ENCODE results near the gene CREG2. TPM values are rescaled to one million over a fixed set of nuclear protein-coding genes. Genes with fewer than 3 reads are reported as not detected.
A peak's percentile ranks its signal among the peaks of the same experiment; 100 is the strongest.

The CREG2 gene
- 1.1 and 1.4 TPM in 2 replicates for polyA plus RNA-seq (2012; rRNA removed)
- polyA plus RNA-seq (2012; cell fraction: cytosol; rRNA removed), result 0.75 and 0.93 TPM in 2 replicates
- 0.44 and 0.83 TPM in 2 replicates for polyA plus RNA-seq (2012; cell fraction: nucleus; rRNA removed)

DNA sequence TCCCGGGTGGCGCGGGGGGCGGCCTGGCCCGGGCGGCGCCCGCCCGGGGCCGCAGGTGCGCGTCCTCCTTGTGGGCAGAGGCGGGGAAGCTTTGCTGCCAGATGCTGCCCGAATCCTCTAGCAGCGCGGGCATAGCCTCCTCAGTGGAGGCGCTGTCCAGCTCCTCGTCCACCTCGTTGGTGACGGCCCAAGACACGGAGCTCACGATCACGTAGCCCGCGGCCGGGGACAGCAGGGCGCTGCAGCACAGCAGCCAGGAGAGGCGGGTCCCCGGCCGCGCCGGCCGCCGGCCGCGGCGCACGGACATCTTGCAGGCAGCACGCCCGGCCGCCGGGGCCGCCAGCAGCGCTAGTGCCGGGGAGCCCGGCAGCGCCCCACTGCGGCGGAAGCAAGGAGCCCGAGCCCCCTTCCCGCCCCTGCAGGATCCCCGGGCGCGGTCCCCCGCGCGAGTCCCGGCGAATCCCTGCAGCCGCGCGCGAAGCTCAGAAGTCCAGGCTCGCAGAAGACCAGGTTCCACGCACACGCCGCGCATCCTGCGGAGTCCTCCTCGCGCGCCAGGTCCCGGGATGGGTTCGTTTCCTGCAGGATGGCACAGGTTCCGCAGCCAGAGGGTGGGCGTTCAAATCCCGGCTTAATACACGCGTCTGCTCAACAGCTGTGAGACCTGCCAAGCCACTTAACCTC lies at the start of gene CREG2:
TSS of gene CREG2 (minus strand) at position 353 of the 684 bp plus-strand sequence. CDS start at position 307, 46 bp downstream.
- peak within 1 kb of the TSS; percentile 97 for H3K4me2 ChIP-seq
- peak; percentile 33; the same call in 1 of the 2 replicates for TF ChIP-seq RAD21 (IDR thresholded peaks at IDR 0.05; ENCODE audit: low read length)
- no peak for TF ChIP-seq RFX5 (IDR thresholded peaks at IDR 0.05; ENCODE audit: low read length)
- no peak for TF ChIP-seq USF1 (IDR thresholded peaks at IDR 0.05; ENCODE audit: borderline replicate concordance, low read depth)
- TF ChIP-seq TAF1 (IDR thresholded peaks at IDR 0.05; ENCODE audit: borderline replicate concordance, low read depth, low read length), result no peak
- no peak for TF ChIP-seq RCOR1 (IDR thresholded peaks at IDR 0.05; ENCODE audit: low read length)
- no peak for TF ChIP-seq TEAD4 (IDR thresholded peaks at IDR 0.05; ENCODE audit: borderline replicate concordance, insufficient read depth)
- TF ChIP-seq EP300 (IDR thresholded peaks at IDR 0.05; ENCODE audit: borderline replicate concordance in 1 of 2, low read depth in 1 of 2, low read length in 1 of 2), result no peak
- peak; percentile 45 for TF ChIP-seq SMC3 (IDR thresholded peaks at IDR 0.05; ENCODE audit: low read depth, low read length)
- no peak for TF ChIP-seq GATA2 (CRISPR knock-in tag; IDR thresholded peaks at IDR 0.05)
- TF ChIP-seq, protein P1, sequence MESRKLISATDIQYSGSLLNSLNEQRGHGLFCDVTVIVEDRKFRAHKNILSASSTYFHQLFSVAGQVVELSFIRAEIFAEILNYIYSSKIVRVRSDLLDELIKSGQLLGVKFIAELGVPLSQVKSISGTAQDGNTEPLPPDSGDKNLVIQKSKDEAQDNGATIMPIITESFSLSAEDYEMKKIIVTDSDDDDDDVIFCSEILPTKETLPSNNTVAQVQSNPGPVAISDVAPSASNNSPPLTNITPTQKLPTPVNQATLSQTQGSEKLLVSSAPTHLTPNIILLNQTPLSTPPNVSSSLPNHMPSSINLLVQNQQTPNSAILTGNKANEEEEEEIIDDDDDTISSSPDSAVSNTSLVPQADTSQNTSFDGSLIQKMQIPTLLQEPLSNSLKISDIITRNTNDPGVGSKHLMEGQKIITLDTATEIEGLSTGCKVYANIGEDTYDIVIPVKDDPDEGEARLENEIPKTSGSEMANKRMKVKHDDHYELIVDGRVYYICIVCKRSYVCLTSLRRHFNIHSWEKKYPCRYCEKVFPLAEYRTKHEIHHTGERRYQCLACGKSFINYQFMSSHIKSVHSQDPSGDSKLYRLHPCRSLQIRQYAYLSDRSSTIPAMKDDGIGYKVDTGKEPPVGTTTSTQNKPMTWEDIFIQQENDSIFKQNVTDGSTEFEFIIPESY (IDR thresholded peaks at IDR 0.05; ENCODE audit: borderline replicate concordance, low read depth), result no peak
- no peak for TF ChIP-seq MAX (IDR thresholded peaks at IDR 0.05; ENCODE audit: low read depth)
- no peak; the same call in 1 of the 2 replicates for TF ChIP-seq SIN3A (IDR thresholded peaks at IDR 0.05; ENCODE audit: borderline replicate concordance, low read depth, low read length)
- TF ChIP-seq PBX3 (IDR thresholded peaks at IDR 0.05), result no peak
- TF ChIP-seq MXI1 (IDR thresholded peaks at IDR 0.05; ENCODE audit: low read depth, low read length), result peak; percentile 65
- TF ChIP-seq REST (IDR thresholded peaks at IDR 0.05; ENCODE audit: low read depth, low read length), result peak; percentile 89
- no peak for TF ChIP-seq JUND (IDR thresholded peaks at IDR 0.05)
- TF ChIP-seq TCF12 (IDR thresholded peaks at IDR 0.05), result no peak; the same call in 1 of the 2 replicates
- TF ChIP-seq, protein P2, sequence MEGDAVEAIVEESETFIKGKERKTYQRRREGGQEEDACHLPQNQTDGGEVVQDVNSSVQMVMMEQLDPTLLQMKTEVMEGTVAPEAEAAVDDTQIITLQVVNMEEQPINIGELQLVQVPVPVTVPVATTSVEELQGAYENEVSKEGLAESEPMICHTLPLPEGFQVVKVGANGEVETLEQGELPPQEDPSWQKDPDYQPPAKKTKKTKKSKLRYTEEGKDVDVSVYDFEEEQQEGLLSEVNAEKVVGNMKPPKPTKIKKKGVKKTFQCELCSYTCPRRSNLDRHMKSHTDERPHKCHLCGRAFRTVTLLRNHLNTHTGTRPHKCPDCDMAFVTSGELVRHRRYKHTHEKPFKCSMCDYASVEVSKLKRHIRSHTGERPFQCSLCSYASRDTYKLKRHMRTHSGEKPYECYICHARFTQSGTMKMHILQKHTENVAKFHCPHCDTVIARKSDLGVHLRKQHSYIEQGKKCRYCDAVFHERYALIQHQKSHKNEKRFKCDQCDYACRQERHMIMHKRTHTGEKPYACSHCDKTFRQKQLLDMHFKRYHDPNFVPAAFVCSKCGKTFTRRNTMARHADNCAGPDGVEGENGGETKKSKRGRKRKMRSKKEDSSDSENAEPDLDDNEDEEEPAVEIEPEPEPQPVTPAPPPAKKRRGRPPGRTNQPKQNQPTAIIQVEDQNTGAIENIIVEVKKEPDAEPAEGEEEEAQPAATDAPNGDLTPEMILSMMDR (IDR thresholded peaks at IDR 0.05), result peak; percentile 62
- peak within 1 kb of the TSS; percentile 82; the same call in 1 of the 2 replicates for H2AFZ ChIP-seq (ENCODE audit: low read depth)
- POLR2A ChIA-PET, result interaction anchor here (1.2 to 1.3 kb wide), 2 partner anchors 14 to 79 kb away, joined by 3 to 4 read pairs; partner anchors contain the start of gene RNF149
- peaks cover 0 to 11% of the 10 kb centered on the region in 2 experiments; a peak in 1 of 4 replicates for H3K4me1 ChIP-seq (ENCODE audit: control insufficient read depth in 1 of 2, insufficient read depth in 2 of 2, low read depth in 1 of 2, low read length in 1 of 2)
- peaks cover 5% of the 10 kb centered on the region; the same call in 1 of the 2 replicates for H3K27me3 ChIP-seq (ENCODE audit: insufficient read depth)
- H3K9me3 ChIP-seq, result no peaks in the 10 kb centered on the region
- CTCF ChIA-PET, result interaction anchor here (0.6 to 3.7 kb wide), 34 partner anchors 10 to 619 kb away, joined by 3 to 34 read pairs (median 4); partner anchors contain the start of gene RNF149
- peaks cover 7% of the 10 kb centered on the region for H3F3A ChIP-seq (replicated peaks; ENCODE audit: insufficient read depth)
- no peaks in the 10 kb centered on the region for H3K36me3 ChIP-seq (replicated peaks in 1 of 2; ENCODE audit: control insufficient read depth in 1 of 2, insufficient read depth in 2 of 2, low read length in 1 of 2)
- H3K9me2 ChIP-seq, result no peaks in the 10 kb centered on the region
- no peak within 1 kb of the TSS; the same call in 1 of the 2 replicates for H3K9ac ChIP-seq
- peak within 1 kb of the TSS; percentile 61 to 66 for H3K4me3 ChIP-seq (ENCODE audit: low read depth in 2 of 2, low read length in 1 of 2)
- no peak within 1 kb of the TSS for H3K27ac ChIP-seq (ENCODE audit: low read depth in 2 of 2, low read length in 1 of 2)
- 0% methylated on average over 27 of the region's 79 CpGs for WGBS (ENCODE audit: low lambda C conversion rate)
- peak; percentile 93 for DNase-seq
- no peaks in the 10 kb centered on the region for H4K20me1 ChIP-seq (ENCODE audit: insufficient read depth)
- no peaks in the 10 kb centered on the region for H3K79me2 ChIP-seq (ENCODE audit: insufficient read depth)
